Coronary artery (tissue), 2 donors: ENCODE data around the gene GRIA1.

ENCODE experiments used
- DNase-seq: peaks from one replicate; pipeline ENCODE4 v3.0.0-alpha.2; 2017; ENCODE audit warnings: low spot score
- H3K27ac ChIP-seq, 2 donors: fragments of 200-600 bp; sonication (generic); one replicate each; pipeline ENCODE4 v1.5.1; 2016 to 2019
- H3K4me3 ChIP-seq: fragments of 200-600 bp; sonication (generic); 2 replicates; pipeline ENCODE4 v1.5.1; 2016; ENCODE audit warnings: mild to moderate bottlenecking, moderate library complexity
- CTCF ChIP-seq: fragments of 200-600 bp; sonication (generic); IDR thresholded peaks from one replicate; pipeline ENCODE4 v1.5.1; 2019; ENCODE audit warnings: antibody characterized with exemption

GRIA1 gene

GRCh38 chr5:153459051-153459743 is 31.3 kb upstream of the GRIA1 start:
- DNase-seq = no peak
- Histone ChIP-seq H3K4me3 (no peak overlapping the region), H3K27ac (no peak overlapping the region)
- no peak for TF ChIP-seq CTCF

- DNase-seq = no peak
- Histone ChIP-seq H3K27ac (no peak overlapping the region), H3K4me3 (no peak overlapping the region)
- no peak for TF ChIP-seq CTCF
These were observed 30.0 kb upstream of the GRIA1 start for GRCh38 chr5:153460421-153460820.

GRCh38 chr5:153461341-153461740 is 29.1 kb upstream of the GRIA1 start:
- no peak for TF ChIP-seq CTCF
- Histone ChIP-seq H3K27ac (no peak overlapping the region), H3K4me3 (no peak overlapping the region)
- DNase-seq = no peak

DNA sequence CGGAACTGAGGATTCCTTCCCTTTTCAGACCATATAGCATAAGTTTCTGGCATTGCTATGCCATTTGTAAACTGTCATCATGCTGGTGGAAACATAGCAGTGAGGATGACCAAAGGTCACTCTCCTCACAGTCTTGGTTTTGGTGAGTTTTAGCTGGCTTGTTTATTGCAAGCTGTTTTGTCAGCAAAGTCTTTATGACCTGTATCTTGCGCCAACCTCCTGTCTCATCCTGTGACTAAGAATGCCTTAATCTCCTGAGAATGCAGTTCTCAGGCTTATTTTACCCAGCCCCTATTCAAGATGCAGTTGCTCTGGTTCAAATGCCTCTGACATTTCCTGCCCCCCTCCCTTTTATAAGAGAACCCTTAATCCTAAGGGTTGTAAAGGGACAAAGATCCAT is 26.7 kb upstream of the GRIA1 start:
- Histone ChIP-seq H3K27ac (no peak overlapping the region), H3K4me3 (no peak overlapping the region)
- DNase-seq = no peak
- TF ChIP-seq CTCF = no peak

- no peak for TF ChIP-seq CTCF
- no peak overlapping the region for H3K4me3 ChIP-seq
- H3K27ac ChIP-seq = no peak overlapping the region
- DNase-seq = no peak
These were observed 22.9 kb upstream of the GRIA1 start for GRCh38 chr5:153467546-153467945.

GRCh38 chr5:153469423-153469822 is 21.0 kb upstream of the GRIA1 start:
- Histone ChIP-seq H3K4me3 (no peak overlapping the region), H3K27ac (no peak overlapping the region)
- no peak for TF ChIP-seq CTCF
- DNase-seq = no peak

DNA sequence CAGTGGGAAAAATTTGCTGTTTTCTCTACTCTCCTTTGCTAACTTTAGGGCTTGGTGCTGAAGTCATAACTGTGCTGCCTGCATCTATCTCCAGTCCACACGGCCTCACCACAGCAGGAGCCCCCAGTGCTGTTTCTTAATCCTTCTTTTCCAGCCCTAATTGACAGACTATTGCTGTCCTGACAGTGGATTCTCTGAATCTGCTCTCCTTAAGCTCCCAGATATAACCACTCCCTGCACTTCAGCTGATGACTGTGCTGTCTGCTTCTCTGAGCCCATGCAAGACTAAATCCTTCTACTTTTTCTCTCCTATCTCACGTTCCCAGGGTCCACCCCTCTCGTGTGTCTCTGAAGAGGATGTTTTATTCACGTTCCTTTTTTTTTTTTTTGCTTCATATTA is 19.7 kb upstream of the GRIA1 start:
- DNase-seq = no peak
- Histone ChIP-seq H3K27ac (no peak overlapping the region), H3K4me3 (no peak overlapping the region)
- no peak for TF ChIP-seq CTCF
